GM23248 (cell line): Measurements from ENCODE around the gene GFOD1. TPM values are rescaled to one million over a fixed set of nuclear protein-coding genes. Genes with fewer than 3 reads are reported as not detected.
"Not testable (repeated sequence)": the region's sequence is repeated elsewhere in the genome, so short reads cannot be mapped to it uniquely, and the experiment has no call there.

Source experiments
- DNase-seq: peaks from one replicate; pipeline ENCODE4 v3.0.0-alpha.2; 2015
- H2AFZ ChIP-seq: fragments of 200-600 bp; sonication (generic); 2 replicates; pipeline ENCODE4 v1.6.1; 2016; ENCODE audit warnings: antibody characterized with exemption
- H3F3A ChIP-seq: fragments of 200-600 bp; sonication (generic); 2 replicates; pipeline ENCODE4 v1.6.1; 2016; ENCODE audit warnings: mild to moderate bottlenecking, antibody characterized with exemption, mixed run types; ENCODE audit not compliant: insufficient read depth
- H3K27ac ChIP-seq: fragments of 200-600 bp; sonication (generic); 2 replicates; pipeline ENCODE4 v1.5.1; 2016; ENCODE audit warnings: mild to moderate bottlenecking
- H3K27me3 ChIP-seq: fragments of 200-600 bp; sonication (generic); replicated peaks from 2 replicates; pipeline ENCODE4 v1.6.1; 2016; ENCODE audit warnings: mild to moderate bottlenecking; ENCODE audit not compliant: insufficient read depth
- H3K36me3 ChIP-seq: fragments of 200-600 bp; sonication (generic); 2 replicates; pipeline ENCODE4 v1.6.1; 2016; ENCODE audit warnings: low read depth, mild to moderate bottlenecking
- H3K4me1 ChIP-seq: fragments of 200-600 bp; sonication (generic); 2 replicates; pipeline ENCODE4 v1.6.1; 2016; ENCODE audit warnings: mild to moderate bottlenecking; ENCODE audit not compliant: insufficient read depth
- H3K4me2 ChIP-seq: fragments of 200-600 bp; sonication (generic); one replicate; pipeline ENCODE4 v1.6.1; 2016; ENCODE audit warnings: mild to moderate bottlenecking; ENCODE audit not compliant: unreplicated experiment
- H3K4me3 ChIP-seq: fragments of 200-600 bp; sonication (generic); 2 replicates; pipeline ENCODE4 v1.5.1; 2016; ENCODE audit warnings: mild to moderate bottlenecking
- H3K79me2 ChIP-seq: fragments of 200-600 bp; sonication (generic); 2 replicates; pipeline ENCODE4 v1.6.1; 2016; ENCODE audit warnings: mild to moderate bottlenecking; ENCODE audit not compliant: insufficient read depth
- H3K9ac ChIP-seq: fragments of 200-600 bp; sonication (generic); 2 replicates; pipeline ENCODE4 v1.6.1; 2016; ENCODE audit warnings: mild to moderate bottlenecking
- H3K9me2 ChIP-seq: fragments of 200-600 bp; sonication (generic); 2 replicates; pipeline ENCODE4 v1.6.1; 2016; ENCODE audit warnings: mixed run types, mild to moderate bottlenecking, moderate library complexity; ENCODE audit not compliant: insufficient read depth
- H3K9me3 ChIP-seq: fragments of 200-600 bp; sonication (generic); one replicate; pipeline ENCODE4 v1.6.1; 2017; ENCODE audit warnings: low read depth
- H4K20me1 ChIP-seq: fragments of 200-600 bp; sonication (generic); 2 replicates; pipeline ENCODE4 v1.6.0; 2016; ENCODE audit not compliant: insufficient read depth
- EZH2 ChIP-seq: fragments of 200-600 bp; sonication (generic); IDR thresholded peaks from 2 replicates; pipeline ENCODE4 v1.6.1; 2018; ENCODE audit warnings: antibody characterized with exemption, mild to moderate bottlenecking; ENCODE audit not compliant: insufficient read depth, poor library complexity, severe bottlenecking
- EZH2phosphoT487 ChIP-seq: fragments of 200-600 bp; sonication (generic); IDR thresholded peaks from 2 replicates; pipeline ENCODE4 v1.6.1; 2018; ENCODE audit warnings: antibody characterized with exemption, moderate library complexity, mild to moderate bottlenecking, low read depth; ENCODE audit not compliant: insufficient read depth
- WGBS, 2 experiments: methylation state at CpG; one replicate each; pipeline ENCODE4 v1.1.6; 2015 to 2017; ENCODE audit warnings: low lambda C conversion rate in 2 of 2, low coverage in 1 of 2; ENCODE audit errors: missing lambda C conversion rate in 2 of 2; 5-methylcytosine and 5-hydroxymethylcytosine counted together
- in situ Hi-C: fragments of 300-500 bp; cut with MboI; formaldehyde crosslinking; loops from 2 replicates; pipeline ENCODE4 v1.15.0; 2020
- polyA plus RNA-seq: library from polyadenylated mRNA; unstranded; fragments of >200 nt; fragmentation: Nextera tagmentation; extraction: Ambion mirVana; gene quantifications from 2 replicates; pipeline ENCODE4 v1.2.1, GENCODE V29; 2016
- total RNA-seq: library from RNA; depleted of rRNA; stranded (reverse); fragments of >200 nt; shearing (Covaris generic); gene quantifications from 2 replicates; pipeline ENCODE4 v1.2.3, GENCODE V29; 2014

The GFOD1 gene
- total and polyA plus RNA-seq, 2 experiments from 2014 or later: 0.84 to 0.97 TPM

DNA sequence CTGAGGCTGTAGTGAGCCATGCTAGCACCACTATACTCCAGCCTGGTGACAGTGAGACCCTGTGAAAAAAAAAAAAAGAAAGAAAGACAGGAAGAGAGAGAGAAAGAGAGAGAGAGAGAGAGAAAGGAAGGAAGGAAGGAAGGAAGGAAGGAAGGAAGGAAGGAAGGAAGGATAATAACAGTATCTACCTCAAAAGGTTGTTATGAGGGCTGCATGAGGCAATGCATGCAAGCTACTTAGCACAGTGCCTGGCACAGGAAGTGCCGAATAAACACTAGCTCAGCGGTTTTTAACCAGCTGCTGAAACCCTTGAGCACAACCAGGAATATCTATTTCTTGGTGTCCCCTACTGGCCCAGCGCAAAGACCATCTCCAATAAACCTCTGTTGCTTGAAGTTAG lies 96.7 kb downstream of the GFOD1 start:
- Histone ChIP-seq H3K4me1 (peaks cover 5% of the 10 kb centered on the region; the same call in 1 of the 2 replicates), H3K9ac (no peak overlapping the region), H3F3A (no peaks in the 10 kb centered on the region), H3K27me3 (no peaks in the 10 kb centered on the region), H3K27ac (no peak overlapping the region), H3K36me3 (no peaks in the 10 kb centered on the region), H3K4me3 (no peak overlapping the region), H4K20me1 (no peaks in the 10 kb centered on the region), H3K9me2 (no peaks in the 10 kb centered on the region), H3K4me2 (no peak overlapping the region), H2AFZ (no peak overlapping the region), H3K79me2 (no peaks in the 10 kb centered on the region), H3K9me3 (no peaks in the 10 kb centered on the region)
- in situ Hi-C loops: no loop called here
- TF ChIP-seq EZH2 (no peak), EZH2phosphoT487 (no peak)
- WGBS, 2 experiments: 69 to 72% methylated on average over 3 of the region's 3 CpGs
- DNase-seq: no peak

DNA sequence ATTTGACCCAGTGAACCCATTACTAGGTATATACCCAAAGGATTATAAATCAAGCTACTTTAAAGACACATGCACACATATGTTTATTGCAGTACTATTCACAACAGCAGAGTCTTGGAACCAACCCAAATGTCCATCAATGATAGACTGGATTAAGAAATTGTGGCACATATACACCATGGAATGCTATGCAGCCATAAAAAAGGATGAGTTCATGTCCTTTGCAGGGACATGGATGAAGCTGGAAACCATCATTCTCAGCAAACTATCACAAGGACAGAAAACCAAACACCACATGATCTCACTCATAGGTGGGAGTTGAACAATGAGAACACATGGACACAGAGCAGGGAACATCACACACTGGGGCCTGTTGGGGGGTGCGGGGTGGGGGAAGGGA lies 98.2 kb downstream of the GFOD1 start:
- H3K27me3 ChIP-seq, H3K27ac ChIP-seq, H3K36me3 ChIP-seq, in situ Hi-C loops, DNase-seq, H2AFZ ChIP-seq, H3K9me3 ChIP-seq, H4K20me1 ChIP-seq, H3K79me2 ChIP-seq, H3K4me3 ChIP-seq, H3F3A ChIP-seq, H3K9me2 ChIP-seq, H3K4me1 ChIP-seq, H3K9ac ChIP-seq, H3K4me2 ChIP-seq: not testable (repeated sequence)
- WGBS, 2 experiments: 100% methylated on average over 1 of the region's 1 CpG

- H3K4me1 ChIP-seq, DNase-seq, H3F3A ChIP-seq, H2AFZ ChIP-seq, H3K79me2 ChIP-seq, H4K20me1 ChIP-seq, H3K4me2 ChIP-seq, H3K4me3 ChIP-seq, H3K27ac ChIP-seq, H3K9me3 ChIP-seq, in situ Hi-C loops, H3K9ac ChIP-seq, H3K36me3 ChIP-seq, H3K9me2 ChIP-seq, H3K27me3 ChIP-seq: not testable (repeated sequence)
- WGBS, 2 experiments: 100% methylated on average over 1 of the region's 1 CpG
Measured at GRCh38 chr6:13388769-13389168, 98.6 kb downstream of the GFOD1 start.

DNA sequence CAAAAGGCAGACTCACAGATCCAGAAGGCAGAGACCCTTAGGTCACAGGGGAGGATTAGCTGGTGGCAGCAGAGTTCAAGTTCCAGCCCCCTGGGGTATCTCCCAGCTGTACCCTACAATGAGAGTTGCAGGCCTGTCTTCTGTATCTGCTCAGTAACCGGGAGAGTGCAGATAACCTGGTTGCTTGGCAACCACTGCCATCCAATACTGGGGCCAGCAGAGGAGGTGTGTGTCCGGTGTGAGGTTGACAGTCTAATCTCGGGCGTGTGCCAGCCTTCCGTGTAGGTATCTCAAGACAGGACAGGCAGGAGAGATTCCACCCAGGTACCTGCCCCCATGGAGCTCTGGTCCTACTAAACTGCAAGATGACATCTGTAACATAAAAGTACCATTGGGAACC lies 102.4 kb downstream of the GFOD1 start:
- Histone ChIP-seq H3K4me3 (no peak overlapping the region), H3K9me3 (no peaks in the 10 kb centered on the region), H4K20me1 (no peaks in the 10 kb centered on the region), H3K36me3 (no peaks in the 10 kb centered on the region), H2AFZ (no peak overlapping the region), H3K9me2 (no peaks in the 10 kb centered on the region), H3F3A (no peaks in the 10 kb centered on the region), H3K27ac (no peak overlapping the region), H3K4me2 (no peak overlapping the region), H3K4me1 (no peaks in the 10 kb centered on the region), H3K9ac (no peak overlapping the region), H3K79me2 (no peaks in the 10 kb centered on the region), H3K27me3 (no peaks in the 10 kb centered on the region)
- in situ Hi-C loops: no loop called here
- WGBS, 2 experiments: 92 to 95% methylated on average over 5 of the region's 5 CpGs
- no peak for DNase-seq
- TF ChIP-seq EZH2phosphoT487 (no peak), EZH2 (no peak)

- no peaks in the 10 kb centered on the region for H3K4me1 ChIP-seq
- no peaks in the 10 kb centered on the region for H3K9me3 ChIP-seq
- in situ Hi-C loops: no loop called here
- H3K9me2 ChIP-seq: no peaks in the 10 kb centered on the region
- no peaks in the 10 kb centered on the region for H3F3A ChIP-seq
- H2AFZ ChIP-seq: no peak overlapping the region
- H3K9ac ChIP-seq: no peak overlapping the region
- DNase-seq: no peak
- 85 to 89% methylated on average over 9 of the region's 9 CpGs for WGBS, 2 experiments
- no peak overlapping the region for H3K4me3 ChIP-seq
- no peaks in the 10 kb centered on the region for H3K79me2 ChIP-seq
- H3K27ac ChIP-seq: no peak overlapping the region
- no peaks in the 10 kb centered on the region for H4K20me1 ChIP-seq
- no peak overlapping the region for H3K4me2 ChIP-seq
- TF ChIP-seq EZH2phosphoT487: no peak
- H3K36me3 ChIP-seq: no peaks in the 10 kb centered on the region
- no peaks in the 10 kb centered on the region for H3K27me3 ChIP-seq
Measured at GRCh38 chr6:13384506-13384905, 102.9 kb downstream of the GFOD1 start.
